DOHH2 (cell line): ENCODE measurements around the gene SORBS2.

Experiments used
- H3F3A ChIP-seq: fragments of 200-600 bp; sonication (generic), shearing (Covaris generic); 2 replicates; pipeline ENCODE4 v1.6.0; 2016; ENCODE audit warnings: antibody characterized with exemption, mild to moderate bottlenecking; ENCODE audit not compliant: control insufficient read depth, insufficient read depth
- H3K27ac ChIP-seq: fragments of 200-600 bp; sonication (generic); 2 replicates; pipeline ENCODE4 v1.5.1; 2014; ENCODE audit warnings: low read depth, mild to moderate bottlenecking, low read length, moderate library complexity
- H3K27me3 ChIP-seq: fragments of 200-600 bp; sonication (generic); 2 replicates; pipeline ENCODE4 v1.6.1; 2014; ENCODE audit warnings: mild to moderate bottlenecking, low read length, mixed read lengths; ENCODE audit not compliant: control insufficient read depth
- H3K36me3 ChIP-seq: fragments of 200-600 bp; sonication (generic); 2 replicates; pipeline ENCODE4 v1.6.1; 2014; ENCODE audit warnings: mild to moderate bottlenecking, low read length, moderate library complexity, mixed read lengths; ENCODE audit not compliant: control insufficient read depth
- H3K4me1 ChIP-seq: fragments of 200-600 bp; sonication (generic); 2 replicates; pipeline ENCODE4 v1.6.1; 2014; ENCODE audit warnings: mild to moderate bottlenecking, low read length, mixed read lengths; ENCODE audit not compliant: control insufficient read depth
- H3K4me2 ChIP-seq: fragments of 200-600 bp; sonication (generic); 2 replicates; pipeline ENCODE4 v1.6.0; 2014; ENCODE audit warnings: mild to moderate bottlenecking, low read length, moderate library complexity
- H3K4me3 ChIP-seq: fragments of 200-600 bp; sonication (generic); 2 replicates; pipeline ENCODE4 v1.5.1; 2014; ENCODE audit warnings: mild to moderate bottlenecking, low read length, mixed read lengths
- H3K79me2 ChIP-seq: fragments of 200-600 bp; sonication (generic); 2 replicates; pipeline ENCODE4 v1.6.1; 2014; ENCODE audit warnings: mild to moderate bottlenecking, low read length, mixed read lengths; ENCODE audit not compliant: control insufficient read depth
- H3K9me2 ChIP-seq: fragments of 200-600 bp; sonication (generic); replicated peaks from 2 replicates; pipeline ENCODE4 v1.6.1; 2014; ENCODE audit warnings: mild to moderate bottlenecking, low read length, mixed read lengths; ENCODE audit not compliant: control insufficient read depth
- H3K9me3 ChIP-seq: fragments of 200-600 bp; sonication (generic); 2 replicates; pipeline ENCODE4 v1.6.1; 2014; ENCODE audit warnings: antibody characterized with exemption, low read length, mixed read lengths; ENCODE audit not compliant: control insufficient read depth, insufficient read depth
- H4K20me1 ChIP-seq: fragments of 200-600 bp; sonication (generic); 2 replicates; pipeline ENCODE4 v1.6.0; 2014; ENCODE audit warnings: low read depth, mild to moderate bottlenecking, antibody characterized with exemption, low read length, moderate library complexity; ENCODE audit not compliant: control insufficient read depth, insufficient read depth
- CTCF ChIP-seq: fragments of 200-600 bp; sonication (generic); IDR thresholded peaks from one replicate; pipeline ENCODE4 v1.5.1; 2014; ENCODE audit warnings: antibody characterized with exemption, mild to moderate bottlenecking, low read depth, low read length; ENCODE audit not compliant: poor library complexity, severe bottlenecking
- EZH2phosphoT487 ChIP-seq: fragments of 200-600 bp; sonication (generic); IDR thresholded peaks from 2 replicates; pipeline ENCODE4 v1.6.1; 2017; ENCODE audit warnings: borderline replicate concordance, mild to moderate bottlenecking, antibody characterized with exemption, low read length, moderate library complexity, mixed read lengths

SORBS2 gene

GRCh38 chr4:185775792-185776555, 36.0 kb downstream of the SORBS2 start:
- no peak overlapping the region for H3K27ac ChIP-seq
- TF ChIP-seq EZH2phosphoT487 = no peak
- no peak for TF ChIP-seq CTCF
- no peaks in the 10 kb centered on the region for H4K20me1 ChIP-seq
- no peaks in the 10 kb centered on the region for H3K9me3 ChIP-seq
- H3K79me2 ChIP-seq = no peaks in the 10 kb centered on the region
- no peak overlapping the region for H3K4me2 ChIP-seq
- H3K27me3 ChIP-seq = no peaks in the 10 kb centered on the region
- no peaks in the 10 kb centered on the region for H3K9me2 ChIP-seq
- no peak overlapping the region for H3K4me3 ChIP-seq
- H3K4me1 ChIP-seq = no peaks in the 10 kb centered on the region
- no peaks in the 10 kb centered on the region for H3F3A ChIP-seq
- no peaks in the 10 kb centered on the region for H3K36me3 ChIP-seq

GRCh38 chr4:185774845-185775680, 36.9 kb downstream of the SORBS2 start:
- Histone ChIP-seq H3K9me2 (no peaks in the 10 kb centered on the region), H3F3A (no peaks in the 10 kb centered on the region), H3K27me3 (no peaks in the 10 kb centered on the region), H3K36me3 (no peaks in the 10 kb centered on the region), H3K4me2 (no peak overlapping the region), H3K4me1 (no peaks in the 10 kb centered on the region), H3K9me3 (no peaks in the 10 kb centered on the region), H3K4me3 (no peak overlapping the region), H3K79me2 (no peaks in the 10 kb centered on the region), H4K20me1 (no peaks in the 10 kb centered on the region), H3K27ac (no peak overlapping the region)
- TF ChIP-seq EZH2phosphoT487 (no peak), CTCF (no peak)

GRCh38 chr4:185774131-185774653, 37.8 kb downstream of the SORBS2 start:
- H3K4me2 ChIP-seq = no peak overlapping the region
- no peaks in the 10 kb centered on the region for H4K20me1 ChIP-seq
- H3K4me3 ChIP-seq = no peak overlapping the region
- H3K27ac ChIP-seq = no peak overlapping the region
- no peaks in the 10 kb centered on the region for H3K36me3 ChIP-seq
- no peaks in the 10 kb centered on the region for H3F3A ChIP-seq
- H3K9me3 ChIP-seq = no peaks in the 10 kb centered on the region
- TF ChIP-seq CTCF = no peak
- TF ChIP-seq EZH2phosphoT487 = no peak
- no peaks in the 10 kb centered on the region for H3K4me1 ChIP-seq
- no peaks in the 10 kb centered on the region for H3K27me3 ChIP-seq
- no peaks in the 10 kb centered on the region for H3K79me2 ChIP-seq
- no peaks in the 10 kb centered on the region for H3K9me2 ChIP-seq
